ENCODE data around the gene CCL18.
"Not testable (repeated sequence)": the region's sequence is repeated elsewhere in the genome, so short reads cannot be mapped to it uniquely, and the experiment has no call there.

GRCh38 chr17:36087471-36087870 lies 23.4 kb downstream of the CCL18 start:
- not testable (repeated sequence) for TF ChIP-seq CTCF (IDR thresholded peaks at IDR 0.05; ENCODE audit: insufficient read depth, low read depth, low read length); EZH2 (IDR thresholded peaks at IDR 0.05; ENCODE audit: insufficient read depth, low read length)
